Left ventricle myocardium inferior (tissue), 1 donor: ENCODE data around the gene PCDHGA10. TPM values are rescaled to one million over a fixed set of nuclear protein-coding genes. Genes with fewer than 3 reads are reported as not detected.
A peak's percentile ranks its signal among the peaks of the same experiment; 100 is the strongest.
"Not testable (repeated sequence)": the region's sequence is repeated elsewhere in the genome, so short reads cannot be mapped to it uniquely, and the experiment has no call there.

Experiments used
- DNase-seq: peaks from one replicate; pipeline ENCODE4 v3.0.0-alpha.2; 2020
- H3K27ac ChIP-seq: fragments of 200-600 bp; replicated peaks from 2 replicates; pipeline ENCODE4 v1.8.0; 2021
- H3K27me3 ChIP-seq: fragments of 200-600 bp; 2 replicates; pipeline ENCODE4 v1.8.0; 2021; ENCODE audit warnings: low read depth
- H3K36me3 ChIP-seq: fragments of 200-600 bp; 2 replicates; pipeline ENCODE4 v1.8.0; 2021
- H3K4me1 ChIP-seq: fragments of 200-600 bp; 2 replicates; pipeline ENCODE4 v1.8.0; 2021
- H3K4me3 ChIP-seq: fragments of 200-600 bp; 2 replicates; pipeline ENCODE4 v1.8.0; 2021; ENCODE audit warnings: mild to moderate bottlenecking, moderate library complexity
- H3K9me3 ChIP-seq: fragments of 200-600 bp; replicated peaks from 2 replicates; pipeline ENCODE4 v1.8.0; 2021
- intact Hi-C: fragments of 100-400 bp; cut with micrococcal nuclease; formaldehyde crosslinking; loops from one replicate; pipeline ENCODE4 v1.11.0; 2022
- total RNA-seq: library from RNA; stranded (reverse); fragmentation: NEBNext Ultra II Directional; extraction: Animal tissue kit (Norgen Biotek cat#: 25700); gene quantifications from one replicate; pipeline ENCODE4 v1.2.1, GENCODE V29; 2021
- TF ChIP-seq, protein P1 (sequence below): fragments of 200-600 bp; IDR thresholded peaks from 2 replicates; pipeline ENCODE4 v1.8.0; 2021; ENCODE audit warnings: antibody characterized with exemption, mild to moderate bottlenecking, borderline replicate concordance
- donor health status: DM: no; HTN: yes; CAD: no; lungs with severe emphysema.

PCDHGA10 gene
- total RNA-seq, 1 donor from 2014 or later = 5.0 TPM

DNA sequence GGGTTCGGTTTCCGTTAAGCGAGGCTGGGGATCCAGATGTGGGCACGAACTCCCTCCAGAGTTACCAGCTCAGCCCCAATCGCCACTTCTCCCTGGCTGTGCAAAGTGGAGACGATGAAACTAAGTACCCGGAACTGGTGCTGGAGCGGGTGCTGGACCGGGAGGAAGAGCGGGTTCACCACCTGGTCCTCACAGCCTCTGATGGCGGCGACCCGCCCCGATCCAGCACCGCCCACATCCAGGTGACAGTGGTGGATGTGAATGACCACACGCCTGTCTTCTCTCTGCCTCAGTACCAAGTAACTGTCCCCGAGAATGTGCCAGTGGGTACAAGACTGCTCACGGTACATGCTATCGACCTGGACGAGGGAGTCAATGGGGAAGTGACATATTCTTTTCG, 29.4 kb upstream of the PCDHGA10 start:
- Histone ChIP-seq H3K9me3 (peaks cover 96% of the 10 kb centered on the region), H3K4me1 (peaks cover 7% of the 10 kb centered on the region), H3K27me3 (no peaks in the 10 kb centered on the region), H3K36me3 (peaks cover 33% of the 10 kb centered on the region), H3K27ac (no peak overlapping the region), H3K4me3 (peak overlapping the region; percentile 51)
- intact Hi-C loops = no loop called here
- DNase-seq = no peak
- TF ChIP-seq, protein P1, sequence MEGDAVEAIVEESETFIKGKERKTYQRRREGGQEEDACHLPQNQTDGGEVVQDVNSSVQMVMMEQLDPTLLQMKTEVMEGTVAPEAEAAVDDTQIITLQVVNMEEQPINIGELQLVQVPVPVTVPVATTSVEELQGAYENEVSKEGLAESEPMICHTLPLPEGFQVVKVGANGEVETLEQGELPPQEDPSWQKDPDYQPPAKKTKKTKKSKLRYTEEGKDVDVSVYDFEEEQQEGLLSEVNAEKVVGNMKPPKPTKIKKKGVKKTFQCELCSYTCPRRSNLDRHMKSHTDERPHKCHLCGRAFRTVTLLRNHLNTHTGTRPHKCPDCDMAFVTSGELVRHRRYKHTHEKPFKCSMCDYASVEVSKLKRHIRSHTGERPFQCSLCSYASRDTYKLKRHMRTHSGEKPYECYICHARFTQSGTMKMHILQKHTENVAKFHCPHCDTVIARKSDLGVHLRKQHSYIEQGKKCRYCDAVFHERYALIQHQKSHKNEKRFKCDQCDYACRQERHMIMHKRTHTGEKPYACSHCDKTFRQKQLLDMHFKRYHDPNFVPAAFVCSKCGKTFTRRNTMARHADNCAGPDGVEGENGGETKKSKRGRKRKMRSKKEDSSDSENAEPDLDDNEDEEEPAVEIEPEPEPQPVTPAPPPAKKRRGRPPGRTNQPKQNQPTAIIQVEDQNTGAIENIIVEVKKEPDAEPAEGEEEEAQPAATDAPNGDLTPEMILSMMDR = no peak

DNA sequence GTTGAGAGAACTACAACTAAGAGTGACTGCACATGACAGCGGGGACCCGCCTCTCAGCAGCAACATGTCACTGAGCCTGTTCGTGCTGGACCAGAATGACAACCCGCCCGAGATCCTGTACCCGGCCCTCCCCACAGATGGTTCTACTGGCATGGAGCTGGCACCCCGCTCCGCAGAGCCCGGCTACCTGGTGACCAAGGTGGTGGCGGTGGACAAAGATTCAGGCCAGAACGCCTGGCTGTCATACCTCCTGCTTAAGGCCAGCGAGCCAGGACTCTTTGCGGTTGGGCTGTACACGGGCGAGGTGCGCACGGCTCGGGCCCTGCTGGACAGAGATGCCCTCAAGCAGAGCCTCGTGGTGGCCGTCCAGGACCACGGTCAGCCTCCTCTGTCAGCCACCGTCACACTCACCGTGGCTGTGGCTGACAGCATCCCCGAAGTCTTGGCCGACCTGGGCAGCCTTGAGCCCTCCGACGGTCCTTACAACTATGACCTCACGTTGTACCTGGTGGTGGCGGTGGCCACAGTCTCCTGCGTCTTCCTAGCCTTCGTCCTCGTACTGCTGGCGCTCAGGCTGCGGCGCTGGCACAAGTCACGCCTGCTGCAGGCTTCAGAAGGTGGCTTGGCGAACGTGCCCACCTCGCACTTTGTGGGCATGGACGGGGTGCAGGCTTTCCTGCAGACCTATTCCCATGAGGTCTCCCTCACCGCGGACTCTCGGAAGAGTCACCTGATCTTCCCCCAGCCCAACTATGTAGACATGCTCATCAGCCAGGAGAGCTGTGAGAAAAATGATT, 28.1 kb upstream of the PCDHGA10 start:
- TF ChIP-seq, protein P1 = no peak
- no peak overlapping the region for H3K4me3 ChIP-seq
- H3K36me3 ChIP-seq = peaks cover 38% of the 10 kb centered on the region
- H3K4me1 ChIP-seq = peaks cover 11% of the 10 kb centered on the region
- intact Hi-C loops = no loop called here
- H3K27me3 ChIP-seq = no peaks in the 10 kb centered on the region
- no peak for DNase-seq
- H3K27ac ChIP-seq = no peak overlapping the region
- H3K9me3 ChIP-seq = peaks cover 96% of the 10 kb centered on the region

DNA sequence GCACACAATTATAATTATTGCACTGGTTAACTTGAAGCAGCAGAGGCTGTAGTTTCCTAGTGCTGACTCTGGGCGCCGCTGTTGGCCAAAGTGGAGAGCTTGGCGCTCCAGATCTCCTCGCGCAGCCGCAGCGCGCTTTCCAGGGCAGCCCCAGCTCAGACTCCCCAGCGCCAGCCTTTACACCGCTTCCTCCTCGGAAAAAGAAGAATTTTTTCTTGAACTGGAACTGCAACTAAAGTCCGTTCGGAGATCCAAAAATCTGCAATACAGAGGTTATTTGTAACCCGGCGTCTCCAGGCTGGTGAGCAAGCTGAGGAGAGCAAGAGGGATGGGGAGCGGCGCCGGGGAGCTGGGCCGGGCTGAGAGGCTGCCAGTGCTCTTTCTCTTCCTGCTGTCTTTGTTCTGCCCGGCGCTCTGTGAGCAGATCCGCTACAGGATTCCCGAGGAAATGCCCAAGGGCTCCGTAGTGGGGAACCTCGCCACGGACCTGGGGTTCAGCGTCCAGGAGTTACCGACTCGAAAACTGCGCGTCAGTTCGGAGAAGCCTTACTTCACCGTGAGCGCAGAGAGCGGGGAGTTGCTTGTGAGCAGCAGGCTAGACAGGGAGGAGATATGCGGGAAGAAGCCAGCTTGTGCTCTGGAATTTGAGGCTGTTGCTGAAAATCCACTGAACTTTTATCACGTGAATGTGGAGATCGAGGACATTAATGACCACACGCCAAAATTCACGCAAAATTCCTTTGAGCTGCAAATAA, 25.1 kb upstream of the PCDHGA10 start, which contains the start of gene PCDHGB4:
PCDHGB4 (plus strand) TSS at position 142 of the 755 bp plus-strand sequence; CDS start at position 329, 187 bp downstream.
- H3K4me3 ChIP-seq = peak within 1 kb of the TSS; percentile 55
- TF ChIP-seq, protein P1 = peak; percentile 71
- H3K27me3 ChIP-seq, H3K27ac ChIP-seq, intact Hi-C loops: not testable (repeated sequence)
- H3K9me3 ChIP-seq = peaks cover 96% of the 10 kb centered on the region
- H3K4me1 ChIP-seq = peaks cover 30% of the 10 kb centered on the region
- H3K36me3 ChIP-seq = peaks cover 33% of the 10 kb centered on the region
- DNase-seq = peak; percentile 42

DNA sequence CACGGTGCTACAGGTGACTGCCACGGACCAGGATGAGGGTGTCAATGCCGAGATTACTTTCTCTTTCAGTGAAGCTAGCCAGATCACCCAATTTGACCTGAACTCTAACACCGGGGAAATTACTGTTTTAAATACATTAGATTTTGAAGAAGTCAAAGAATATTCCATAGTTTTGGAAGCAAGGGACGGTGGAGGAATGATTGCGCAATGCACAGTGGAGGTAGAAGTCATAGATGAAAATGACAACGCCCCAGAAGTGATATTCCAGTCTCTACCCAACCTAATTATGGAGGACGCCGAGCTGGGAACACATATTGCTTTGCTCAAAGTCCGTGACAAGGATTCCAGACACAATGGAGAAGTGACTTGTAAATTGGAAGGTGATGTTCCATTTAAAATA, 24.1 kb upstream of the PCDHGA10 start:
- intact Hi-C loops = no loop called here
- peaks cover 38% of the 10 kb centered on the region for H3K36me3 ChIP-seq
- peaks cover 96% of the 10 kb centered on the region for H3K9me3 ChIP-seq
- H3K4me3 ChIP-seq = no peak overlapping the region
- no peak for DNase-seq
- no peaks in the 10 kb centered on the region for H3K27me3 ChIP-seq
- TF ChIP-seq, protein P1 = no peak
- peaks cover 29% of the 10 kb centered on the region for H3K4me1 ChIP-seq
- no peak overlapping the region for H3K27ac ChIP-seq

DNA sequence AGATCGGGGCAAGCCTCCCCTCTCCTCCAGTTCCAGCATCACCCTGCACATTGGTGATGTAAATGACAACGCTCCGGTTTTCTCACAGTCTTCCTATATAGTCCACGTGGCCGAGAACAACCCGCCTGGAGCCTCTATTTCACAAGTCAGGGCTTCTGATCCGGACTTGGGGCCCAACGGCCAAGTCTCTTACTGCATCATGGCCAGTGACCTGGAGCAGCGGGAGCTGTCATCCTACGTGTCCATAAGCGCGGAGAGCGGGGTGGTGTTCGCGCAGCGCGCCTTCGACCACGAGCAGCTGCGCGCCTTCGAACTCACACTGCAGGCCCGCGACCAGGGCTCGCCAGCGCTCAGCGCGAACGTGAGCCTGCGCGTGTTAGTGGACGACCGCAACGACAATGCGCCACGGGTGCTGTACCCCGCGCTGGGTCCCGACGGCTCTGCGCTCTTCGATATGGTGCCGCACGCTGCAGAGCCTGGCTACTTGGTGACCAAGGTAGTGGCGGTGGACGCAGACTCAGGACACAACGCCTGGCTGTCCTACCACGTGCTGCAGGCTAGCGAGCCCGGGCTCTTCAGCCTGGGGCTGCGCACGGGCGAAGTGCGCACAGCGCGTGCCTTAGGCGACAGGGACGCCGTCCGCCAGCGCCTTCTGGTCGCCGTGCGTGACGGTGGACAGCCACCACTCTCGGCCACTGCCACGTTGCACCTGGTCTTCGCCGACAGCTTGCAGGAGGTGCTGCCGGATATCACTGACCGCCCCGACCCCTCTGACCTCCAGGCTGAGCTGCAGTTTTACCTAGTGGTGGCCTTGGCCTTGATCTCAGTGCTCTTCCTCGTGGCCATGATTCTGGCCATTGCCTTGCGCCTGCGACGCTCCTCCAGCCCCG, 23.4 kb upstream of the PCDHGA10 start:
- Histone ChIP-seq H3K36me3 (peaks cover 42% of the 10 kb centered on the region), H3K4me1 (peaks cover 29% of the 10 kb centered on the region), H3K4me3 (no peak overlapping the region), H3K27ac (no peak overlapping the region), H3K27me3 (no peaks in the 10 kb centered on the region), H3K9me3 (peaks cover 96% of the 10 kb centered on the region)
- TF ChIP-seq, protein P1 = no peak
- no peak for DNase-seq
- intact Hi-C loops = no loop called here
